VCaP (cell line): Measurements from ENCODE around the gene DLG2.
"Not testable (repeated sequence)": the region's sequence is repeated elsewhere in the genome, so short reads cannot be mapped to it uniquely, and the experiment has no call there.

Experiments
- H3K27ac ChIP-seq: fragments of 450-650 bp; 2 replicates; pipeline ENCODE4 v1.5.1; 2017
- CTCF ChIP-seq: fragments of 450-650 bp; conservative IDR thresholded peaks from 2 replicates; pipeline ENCODE4 v1.5.1; 2017; ENCODE audit warnings: mild to moderate bottlenecking, moderate library complexity

The DLG2 gene

GRCh38 chr11:84339796-84340195 is 1287.3 kb downstream of the DLG2 start:
- TF ChIP-seq CTCF = no peak
- H3K27ac ChIP-seq = no peak overlapping the region

- no peak overlapping the region for H3K27ac ChIP-seq
- no peak for TF ChIP-seq CTCF
Observed at GRCh38 chr11:84333221-84333620, 1293.9 kb downstream of the DLG2 start.

- H3K27ac ChIP-seq = no peak overlapping the region
- no peak for TF ChIP-seq CTCF
Observed at GRCh38 chr11:84322211-84322610, 1304.9 kb downstream of the DLG2 start.

GRCh38 chr11:84319863-84320262 is 1307.3 kb downstream of the DLG2 start:
- no peak for TF ChIP-seq CTCF
- no peak overlapping the region for H3K27ac ChIP-seq

GRCh38 chr11:84316866-84317555 is 1310.1 kb downstream of the DLG2 start:
- no peak overlapping the region for H3K27ac ChIP-seq
- no peak for TF ChIP-seq CTCF

GRCh38 chr11:84313830-84314359 is 1313.2 kb downstream of the DLG2 start:
- TF ChIP-seq CTCF = no peak
- no peak overlapping the region for H3K27ac ChIP-seq

GRCh38 chr11:84310268-84310667 is 1316.9 kb downstream of the DLG2 start:
- TF ChIP-seq CTCF = no peak
- no peak overlapping the region for H3K27ac ChIP-seq

- H3K27ac ChIP-seq = not testable (repeated sequence)
Observed at GRCh38 chr11:84308491-84308890, 1318.7 kb downstream of the DLG2 start.
